HL-60 (cell line): ENCODE measurements around the gene FARP1.
A peak's percentile ranks its signal among the peaks of the same experiment; 100 is the strongest.

Source experiments
- DNase-seq, 2 experiments: peaks; one replicate each; pipeline ENCODE4 v3.0.0-alpha.2; 2010 to 2020; ENCODE audit warnings: low read depth in 1 of 2, low spot score in 1 of 2
- H3K27ac ChIP-seq: fragments of 250-450 bp; sonication (Bioruptor Pico); replicated peaks from 2 replicates; pipeline ENCODE4 v1.5.1; 2020; ENCODE audit warnings: mild to moderate bottlenecking, moderate library complexity
- H3K27me3 ChIP-seq: fragments of 250-450 bp; sonication (Bioruptor Pico); 2 replicates; pipeline ENCODE4 v1.5.1; 2021; ENCODE audit warnings: mild to moderate bottlenecking, moderate library complexity; ENCODE audit not compliant: insufficient read depth, poor library complexity, severe bottlenecking
- H3K4me3 ChIP-seq: replicated peaks from 2 replicates; pipeline ENCODE4 v1.5.1; 2011; ENCODE audit warnings: mild to moderate bottlenecking, control low read depth, low read length; ENCODE audit not compliant: insufficient read depth
- GABPA ChIP-seq: IDR thresholded peaks from 2 replicates; pipeline ENCODE4 v1.6.1; 2012; ENCODE audit warnings: low read depth
- POLR2AphosphoS5 ChIP-seq: IDR thresholded peaks from 2 replicates; pipeline ENCODE4 v1.6.1; 2012; ENCODE audit warnings: low read depth
- SPI1 ChIP-seq: IDR thresholded peaks from 2 replicates; pipeline ENCODE4 v1.6.1; 2012; ENCODE audit warnings: low read depth, mild to moderate bottlenecking, borderline replicate concordance
- TF ChIP-seq, protein P1 (sequence below): IDR thresholded peaks from 2 replicates; pipeline ENCODE4 v1.6.1; 2012; ENCODE audit warnings: low read depth; ENCODE audit not compliant: insufficient replicate concordance
- TF ChIP-seq, protein P2 (sequence below): IDR thresholded peaks from one replicate; pipeline ENCODE4 v1.5.1; 2011; ENCODE audit warnings: low read length, control low read depth, inconsistent platforms; ENCODE audit not compliant: insufficient read depth

FARP1 gene

GRCh38 chr13:98482476-98483444 is 339.9 kb downstream of the FARP1 start:
- no peak overlapping the region for H3K27ac ChIP-seq
- H3K4me3 ChIP-seq = no peak overlapping the region
- no peaks in the 10 kb centered on the region for H3K27me3 ChIP-seq
- peak in 1 of 2 experiments; percentile 32 for DNase-seq
- TF ChIP-seq, protein P1, sequence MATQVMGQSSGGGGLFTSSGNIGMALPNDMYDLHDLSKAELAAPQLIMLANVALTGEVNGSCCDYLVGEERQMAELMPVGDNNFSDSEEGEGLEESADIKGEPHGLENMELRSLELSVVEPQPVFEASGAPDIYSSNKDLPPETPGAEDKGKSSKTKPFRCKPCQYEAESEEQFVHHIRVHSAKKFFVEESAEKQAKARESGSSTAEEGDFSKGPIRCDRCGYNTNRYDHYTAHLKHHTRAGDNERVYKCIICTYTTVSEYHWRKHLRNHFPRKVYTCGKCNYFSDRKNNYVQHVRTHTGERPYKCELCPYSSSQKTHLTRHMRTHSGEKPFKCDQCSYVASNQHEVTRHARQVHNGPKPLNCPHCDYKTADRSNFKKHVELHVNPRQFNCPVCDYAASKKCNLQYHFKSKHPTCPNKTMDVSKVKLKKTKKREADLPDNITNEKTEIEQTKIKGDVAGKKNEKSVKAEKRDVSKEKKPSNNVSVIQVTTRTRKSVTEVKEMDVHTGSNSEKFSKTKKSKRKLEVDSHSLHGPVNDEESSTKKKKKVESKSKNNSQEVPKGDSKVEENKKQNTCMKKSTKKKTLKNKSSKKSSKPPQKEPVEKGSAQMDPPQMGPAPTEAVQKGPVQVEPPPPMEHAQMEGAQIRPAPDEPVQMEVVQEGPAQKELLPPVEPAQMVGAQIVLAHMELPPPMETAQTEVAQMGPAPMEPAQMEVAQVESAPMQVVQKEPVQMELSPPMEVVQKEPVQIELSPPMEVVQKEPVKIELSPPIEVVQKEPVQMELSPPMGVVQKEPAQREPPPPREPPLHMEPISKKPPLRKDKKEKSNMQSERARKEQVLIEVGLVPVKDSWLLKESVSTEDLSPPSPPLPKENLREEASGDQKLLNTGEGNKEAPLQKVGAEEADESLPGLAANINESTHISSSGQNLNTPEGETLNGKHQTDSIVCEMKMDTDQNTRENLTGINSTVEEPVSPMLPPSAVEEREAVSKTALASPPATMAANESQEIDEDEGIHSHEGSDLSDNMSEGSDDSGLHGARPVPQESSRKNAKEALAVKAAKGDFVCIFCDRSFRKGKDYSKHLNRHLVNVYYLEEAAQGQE = no peak
- TF ChIP-seq SPI1 = no peak
- TF ChIP-seq GABPA = no peak
- 0 out of 2 replicates have a peak, but pooled peaks have one; percentile 25 for TF ChIP-seq POLR2AphosphoS5

GRCh38 chr13:98483601-98484288 is 340.9 kb downstream of the FARP1 start:
- DNase-seq = no peak
- no peak overlapping the region for H3K27ac ChIP-seq
- TF ChIP-seq, protein P1 = no peak
- TF ChIP-seq SPI1 = no peak
- TF ChIP-seq, protein P2, sequence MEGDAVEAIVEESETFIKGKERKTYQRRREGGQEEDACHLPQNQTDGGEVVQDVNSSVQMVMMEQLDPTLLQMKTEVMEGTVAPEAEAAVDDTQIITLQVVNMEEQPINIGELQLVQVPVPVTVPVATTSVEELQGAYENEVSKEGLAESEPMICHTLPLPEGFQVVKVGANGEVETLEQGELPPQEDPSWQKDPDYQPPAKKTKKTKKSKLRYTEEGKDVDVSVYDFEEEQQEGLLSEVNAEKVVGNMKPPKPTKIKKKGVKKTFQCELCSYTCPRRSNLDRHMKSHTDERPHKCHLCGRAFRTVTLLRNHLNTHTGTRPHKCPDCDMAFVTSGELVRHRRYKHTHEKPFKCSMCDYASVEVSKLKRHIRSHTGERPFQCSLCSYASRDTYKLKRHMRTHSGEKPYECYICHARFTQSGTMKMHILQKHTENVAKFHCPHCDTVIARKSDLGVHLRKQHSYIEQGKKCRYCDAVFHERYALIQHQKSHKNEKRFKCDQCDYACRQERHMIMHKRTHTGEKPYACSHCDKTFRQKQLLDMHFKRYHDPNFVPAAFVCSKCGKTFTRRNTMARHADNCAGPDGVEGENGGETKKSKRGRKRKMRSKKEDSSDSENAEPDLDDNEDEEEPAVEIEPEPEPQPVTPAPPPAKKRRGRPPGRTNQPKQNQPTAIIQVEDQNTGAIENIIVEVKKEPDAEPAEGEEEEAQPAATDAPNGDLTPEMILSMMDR = no peak
- TF ChIP-seq POLR2AphosphoS5 = no peak
- no peak for TF ChIP-seq GABPA
- no peaks in the 10 kb centered on the region for H3K27me3 ChIP-seq
- no peak overlapping the region for H3K4me3 ChIP-seq

- H3K27me3 ChIP-seq = no peaks in the 10 kb centered on the region
- no peak overlapping the region for H3K4me3 ChIP-seq
- peak; percentile 85 to 92 for DNase-seq
- 0 out of 2 replicates have a peak overlapping the region, but pooled peaks have one; percentile 6 for H3K27ac ChIP-seq
- no peak for TF ChIP-seq POLR2AphosphoS5
- TF ChIP-seq, protein P2 = no peak
- TF ChIP-seq, protein P1 = no peak
- TF ChIP-seq GABPA = no peak
- TF ChIP-seq SPI1 = peak; percentile 28; the same call in 1 of the 2 replicates
Observed at GRCh38 chr13:98484289-98485219, 341.7 kb downstream of the FARP1 start.
